Bladder microvascular endothelial cell (primary cell): ENCODE results near the gene TRIM47. TPM values are rescaled to one million over a fixed set of nuclear protein-coding genes. Genes with fewer than 3 reads are reported as not detected.

ENCODE experiments used
- total RNA-seq: library from RNA; depleted of rRNA; stranded (reverse); fragments of >200 nt; gene quantifications from 2 replicates; pipeline ENCODE4 v1.2.3, GENCODE V29; 2014

Gene TRIM47, protein sequence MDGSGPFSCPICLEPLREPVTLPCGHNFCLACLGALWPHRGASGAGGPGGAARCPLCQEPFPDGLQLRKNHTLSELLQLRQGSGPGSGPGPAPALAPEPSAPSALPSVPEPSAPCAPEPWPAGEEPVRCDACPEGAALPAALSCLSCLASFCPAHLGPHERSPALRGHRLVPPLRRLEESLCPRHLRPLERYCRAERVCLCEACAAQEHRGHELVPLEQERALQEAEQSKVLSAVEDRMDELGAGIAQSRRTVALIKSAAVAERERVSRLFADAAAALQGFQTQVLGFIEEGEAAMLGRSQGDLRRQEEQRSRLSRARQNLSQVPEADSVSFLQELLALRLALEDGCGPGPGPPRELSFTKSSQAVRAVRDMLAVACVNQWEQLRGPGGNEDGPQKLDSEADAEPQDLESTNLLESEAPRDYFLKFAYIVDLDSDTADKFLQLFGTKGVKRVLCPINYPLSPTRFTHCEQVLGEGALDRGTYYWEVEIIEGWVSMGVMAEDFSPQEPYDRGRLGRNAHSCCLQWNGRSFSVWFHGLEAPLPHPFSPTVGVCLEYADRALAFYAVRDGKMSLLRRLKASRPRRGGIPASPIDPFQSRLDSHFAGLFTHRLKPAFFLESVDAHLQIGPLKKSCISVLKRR
- 65.4 and 91.7 TPM in 2 replicates for total RNA-seq

DNA sequence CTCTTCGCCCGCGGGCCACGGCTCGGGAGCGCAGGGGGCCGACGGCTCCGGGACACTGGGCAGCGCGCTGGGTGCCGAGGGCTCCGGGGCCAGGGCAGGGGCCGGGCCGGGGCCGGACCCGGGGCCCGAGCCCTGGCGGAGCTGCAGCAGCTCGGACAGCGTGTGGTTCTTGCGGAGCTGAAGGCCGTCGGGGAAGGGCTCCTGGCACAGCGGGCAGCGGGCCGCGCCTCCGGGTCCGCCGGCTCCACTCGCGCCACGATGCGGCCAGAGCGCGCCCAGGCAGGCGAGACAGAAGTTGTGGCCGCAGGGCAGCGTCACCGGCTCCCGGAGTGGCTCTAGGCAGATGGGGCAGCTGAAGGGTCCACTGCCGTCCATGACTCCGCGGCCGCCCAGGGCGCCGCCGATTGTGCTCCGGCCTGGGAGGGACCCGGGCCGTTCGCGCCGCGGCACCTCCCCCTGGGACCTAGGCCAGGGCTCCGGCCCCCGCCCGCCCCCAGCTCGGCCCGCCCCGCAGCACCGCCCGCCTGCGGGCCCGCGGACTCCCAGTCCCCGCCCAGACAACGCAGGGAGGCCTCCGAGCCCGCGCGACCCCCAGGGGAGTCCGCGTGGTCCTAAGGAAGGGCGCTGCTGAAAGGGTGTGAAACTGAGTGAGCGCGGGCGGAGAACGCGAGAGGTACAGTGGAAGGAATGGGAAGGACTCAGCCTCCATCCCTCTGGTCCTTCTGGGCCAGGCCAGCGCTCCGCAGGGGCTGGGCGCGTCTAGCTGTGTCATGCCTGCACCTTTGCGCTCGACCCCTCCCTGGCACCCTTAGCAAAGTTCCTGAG is at the start of gene TRIM47:
Gene TRIM47, minus strand, starts transcription at position 408 of the 825 bp plus-strand sequence. Its CDS starts 33 bp downstream, at position 375.

GRCh38 chr17:75904749-75905521 is 26.6 kb upstream of the TRIM47 start, which contains the start of gene MRPL38:
TSS of gene MRPL38 (minus strand) at chr17:75904884. CDS start at chr17:75904875, 9 bp downstream.

GRCh38 chr17:75896415-75897159 is 18.2 kb upstream of the TRIM47 start, which contains the start of gene TRIM65:
TSS of gene TRIM65 (minus strand) at chr17:75896951. CDS start at chr17:75896937, 14 bp downstream.

DNA sequence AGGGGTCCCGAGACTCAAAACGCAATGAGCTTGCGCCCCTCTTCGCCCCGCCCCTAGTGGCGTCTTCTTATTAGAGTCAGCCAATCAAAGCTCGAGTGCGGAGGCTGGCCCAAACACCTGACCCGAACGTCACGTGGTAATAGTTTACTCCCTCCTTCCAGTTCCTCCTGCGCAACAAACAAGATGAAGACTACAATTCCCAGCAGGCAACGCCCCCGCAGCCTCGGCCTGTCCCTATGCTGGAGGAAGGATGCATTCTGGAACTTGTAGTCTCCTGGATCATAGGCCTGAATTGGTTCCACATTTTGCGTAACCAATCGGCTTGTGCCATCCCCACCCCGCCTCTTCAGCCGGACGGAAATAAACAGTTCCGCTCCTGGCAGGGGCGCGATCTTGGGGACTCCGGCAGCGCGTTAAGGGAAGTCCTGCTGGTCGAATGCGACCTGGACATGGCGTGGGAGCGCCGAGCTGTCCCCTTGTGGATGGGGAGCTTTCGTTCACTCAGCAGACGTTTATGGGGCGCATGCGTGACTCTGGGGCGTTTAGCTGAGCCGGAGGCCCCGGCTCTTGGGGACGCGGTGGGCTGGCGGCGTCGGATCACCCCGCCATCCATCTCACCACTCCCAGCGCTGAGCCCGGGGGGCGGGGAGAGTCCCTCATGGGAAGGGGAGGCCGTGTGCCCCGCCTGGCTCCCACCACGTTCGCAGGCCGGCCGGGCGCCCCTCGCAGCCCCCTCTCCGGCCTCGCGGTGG is 22.9 kb downstream of the TRIM47 start, which contains the start of gene WBP2:
Gene WBP2, minus strand, starts transcription at position 26 of the 752 bp plus-strand sequence. CDS start 38 bp downstream, outside the sequence.

GRCh38 chr17:75843577-75844529 is 34.5 kb downstream of the TRIM47 start, which contains the start of gene UNC13D:
TSS of gene UNC13D (minus strand) at chr17:75844404. CDS start at chr17:75844337, 67 bp downstream.

Other genes with a start within 250 kb of the TRIM47 start
- gene SMIM5, start 245.1 kb downstream of the TRIM47 start, total RNA-seq = not detected in 2 replicates
- gene RECQL5, start 211.4 kb downstream of the TRIM47 start, total RNA-seq = 7.1 and 23.6 TPM in 2 replicates
- 63.3 and 68.3 TPM in 2 replicates for gene SAP30BP, start 211.2 kb downstream of the TRIM47 start, total RNA-seq
- 8.6 and 22.9 TPM in 2 replicates for gene ITGB4, start 157.1 kb downstream of the TRIM47 start, total RNA-seq
- gene GALK1, start 113.4 kb downstream of the TRIM47 start, total RNA-seq = 57.1 and 85.5 TPM in 2 replicates
- 6.8 and 22.8 TPM in 2 replicates for gene UNK, start 93.8 kb downstream of the TRIM47 start, total RNA-seq
- 0.97 and 4.7 TPM in 2 replicates for gene UNC13D, start 34.2 kb downstream of the TRIM47 start, total RNA-seq
- 13.8 and 44.6 TPM in 2 replicates for gene WBP2, start 23.2 kb downstream of the TRIM47 start, total RNA-seq
- 20.1 and 23.0 TPM in 2 replicates for gene TRIM65, start 18.4 kb upstream of the TRIM47 start, total RNA-seq
- gene MRPL38, start 26.3 kb upstream of the TRIM47 start, total RNA-seq = 27.4 and 33.4 TPM in 2 replicates
- gene FBF1, start 62.5 kb upstream of the TRIM47 start, total RNA-seq = 4.7 and 9.1 TPM in 2 replicates
- 46.3 and 82.1 TPM in 2 replicates for gene ACOX1, start 100.6 kb upstream of the TRIM47 start, total RNA-seq
- gene TEN1, start 100.7 kb upstream of the TRIM47 start, total RNA-seq = 15.2 and 16.0 TPM in 2 replicates
- gene CDK3, start 122.3 kb upstream of the TRIM47 start, total RNA-seq = 0.81 and 2.7 TPM in 2 replicates
- under 0.01 TPM in 1 of 2 replicates, not detected in the other for gene EVPL, start 148.7 kb upstream of the TRIM47 start, total RNA-seq
- 25.1 and 54.9 TPM in 2 replicates for gene SRP68, start 193.9 kb upstream of the TRIM47 start, total RNA-seq
- gene GALR2, start 196.2 kb upstream of the TRIM47 start, total RNA-seq = 0.16 TPM in 1 of 2 replicates, not detected in the other
- gene ZACN, start 200.6 kb upstream of the TRIM47 start, total RNA-seq = not detected in 2 replicates
- 51.8 and 129 TPM in 2 replicates for gene EXOC7, start 225.2 kb upstream of the TRIM47 start, total RNA-seq